Ovary (tissue), 9 donors: Measurements from ENCODE around the gene TSN. TPM values are rescaled to one million over a fixed set of nuclear protein-coding genes. Genes with fewer than 3 reads are reported as not detected.
A peak's percentile ranks its signal among the peaks of the same experiment; 100 is the strongest.

Experiments used
- DNase-seq, 5 donors: peaks; one replicate each; pipeline ENCODE4 v3.0.0-alpha.2; 2019 to 2020
- H3K27ac ChIP-seq, 2 donors: fragments of 200-600 bp; one replicate each; pipeline versions ENCODE4 v1.5.1 to v1.8.0; 2019 to 2022
- H3K27me3 ChIP-seq: fragments of 200-600 bp; one replicate; pipeline ENCODE4 v1.8.0; 2022
- H3K36me3 ChIP-seq: fragments of 200-600 bp; sonication (generic); one replicate; pipeline ENCODE4 v1.5.1; 2019
- H3K4me1 ChIP-seq: one replicate; pipeline ENCODE4 v1.8.1; 2013; ENCODE audit warnings: mild to moderate bottlenecking, moderate library complexity; ENCODE audit not compliant: insufficient read depth
- H3K4me3 ChIP-seq: fragments of 200-600 bp; sonication (generic); one replicate; pipeline ENCODE4 v1.5.1; 2017
- H3K9me3 ChIP-seq, 2 donors: fragments of 200-600 bp in 1 of 2; sonication (generic) in 1 of 2; one replicate each; pipeline versions ENCODE4 v1.5.1 to v1.8.1; 2013 to 2019; ENCODE audit warnings: mild to moderate bottlenecking in 1 of 2, moderate library complexity in 1 of 2
- EP300 ChIP-seq: sonication (generic); formaldehyde crosslinking; IDR thresholded peaks from one replicate; pipeline ENCODE4 v1.6.1; 2017; ENCODE audit warnings: antibody characterized with exemption
- POLR2A ChIP-seq: fragments of 450-650 bp; IDR thresholded peaks from one replicate; pipeline ENCODE4 v1.6.1; 2017; ENCODE audit warnings: antibody characterized with exemption, mild to moderate bottlenecking, moderate library complexity
- WGBS, 3 donors: extraction: QIAGEN DNeasy Blood & Tissue Kit in 1 of 3; methylation state at CpG; one replicate each; pipeline versions ENCODE4 v1.1.5 to v1.1.7; 2013 to 2017; 5-methylcytosine and 5-hydroxymethylcytosine counted together
- intact Hi-C, 4 donors: fragments of 100-400 bp; cut with DNase I; formaldehyde crosslinking; loops; one replicate each; pipeline versions ENCODE4 v1.11.0 to v1.15.1; 2022 to 2023
- polyA plus RNA-seq, 2 donors: library from polyadenylated mRNA; stranded (reverse); fragments of 200-250 nt in 1 of 2; fragments of 350-450 nt in 1 of 2; fragmentation: Illumina TruSeq in 1 of 2; extraction: RNeasy Lipid Tissue Mini Kit (QIAGEN cat#74804) in 1 of 2; gene quantifications; one replicate each; pipeline ENCODE4 v1.2.3, GENCODE V29; 2013 to 2014
- total RNA-seq, 7 donors: library from RNA; depleted of rRNA in 2 of 7; stranded (reverse); fragments of >200 nt in 2 of 7; fragmentation: NEBNext Ultra II Directional in 3 of 7; extraction: Animal tissue kit (Norgen Biotek cat#: 25700) in 3 of 7; gene quantifications; one replicate each; pipeline versions ENCODE4 v1.1.0 to v1.2.4, GENCODE V29; 2016 to 2023
- TF ChIP-seq, protein P1 (sequence below), 3 donors: fragments of 450-650 bp in 2 of 3; fragments of 200-600 bp in 1 of 3; IDR thresholded peaks; one replicate each; pipeline versions ENCODE4 v1.5.1 to v1.8.0; 2016 to 2022; ENCODE audit warnings: antibody characterized with exemption in 3 of 3, mild to moderate bottlenecking in 1 of 3
- donor health status: DM: no; HTN: no; CAD: no; lungs with moderate emphysema.
- donor health status: DM: no; HTN: no; CAD: no.
- donor health status: Bipolar disorder and iron deficiency.
- donor health status: DM: yes; HTN: yes; CAD: no.
- donor health status: DM: no; HTN: no; CAD: no.
- donor health status: DM: yes; HTN: yes; CAD: no.

The TSN gene
- total and polyA plus RNA-seq, 9 donors: 28.5 to 64.1 (median 51.8) TPM

GRCh38 chr2:121736462-121737336, 18.8 kb upstream of the TSN start, which contains the start of gene NIFK:
NIFK (minus strand) TSS chr2:121736875; CDS start chr2:121736850, 25 bp downstream.
- Histone ChIP-seq H3K36me3 (no peaks in the 10 kb centered on the region), H3K27me3 (no peaks in the 10 kb centered on the region), H3K4me1 (no peaks in the 10 kb centered on the region), H3K27ac (peak within 1 kb of the TSS in 1 of 2 donors; percentile 67), H3K9me3 (no peaks in the 10 kb centered on the region), H3K4me3 (peak within 1 kb of the TSS; percentile 61)
- TF ChIP-seq EP300 (no peak), POLR2A (peak; percentile 31)
- intact Hi-C loops: loop anchor here in 2 of 4 donors (10.0 kb wide), 2 partner anchors 92 to 952 kb away; partner anchors contain the start of gene CLASP1 (in 2 of the 2)
- 0% methylated on average over 61 to 93 of the region's 93 CpGs for WGBS, 3 donors
- DNase-seq: peak; percentile 98 to 99 (median 99)

GRCh38 chr2:121740973-121741372, 14.5 kb upstream of the TSN start:
- no peak overlapping the region for H3K4me3 ChIP-seq
- no peaks in the 10 kb centered on the region for H3K4me1 ChIP-seq
- DNase-seq: no peak
- no peak overlapping the region for H3K27ac ChIP-seq
- no peaks in the 10 kb centered on the region for H3K9me3 ChIP-seq
- H3K27me3 ChIP-seq: no peaks in the 10 kb centered on the region
- 75 to 79% (median 78%) methylated on average over 6 of the region's 6 CpGs for WGBS, 3 donors
- H3K36me3 ChIP-seq: no peaks in the 10 kb centered on the region
- TF ChIP-seq POLR2A (no peak), EP300 (no peak)
- TF ChIP-seq, protein P1, sequence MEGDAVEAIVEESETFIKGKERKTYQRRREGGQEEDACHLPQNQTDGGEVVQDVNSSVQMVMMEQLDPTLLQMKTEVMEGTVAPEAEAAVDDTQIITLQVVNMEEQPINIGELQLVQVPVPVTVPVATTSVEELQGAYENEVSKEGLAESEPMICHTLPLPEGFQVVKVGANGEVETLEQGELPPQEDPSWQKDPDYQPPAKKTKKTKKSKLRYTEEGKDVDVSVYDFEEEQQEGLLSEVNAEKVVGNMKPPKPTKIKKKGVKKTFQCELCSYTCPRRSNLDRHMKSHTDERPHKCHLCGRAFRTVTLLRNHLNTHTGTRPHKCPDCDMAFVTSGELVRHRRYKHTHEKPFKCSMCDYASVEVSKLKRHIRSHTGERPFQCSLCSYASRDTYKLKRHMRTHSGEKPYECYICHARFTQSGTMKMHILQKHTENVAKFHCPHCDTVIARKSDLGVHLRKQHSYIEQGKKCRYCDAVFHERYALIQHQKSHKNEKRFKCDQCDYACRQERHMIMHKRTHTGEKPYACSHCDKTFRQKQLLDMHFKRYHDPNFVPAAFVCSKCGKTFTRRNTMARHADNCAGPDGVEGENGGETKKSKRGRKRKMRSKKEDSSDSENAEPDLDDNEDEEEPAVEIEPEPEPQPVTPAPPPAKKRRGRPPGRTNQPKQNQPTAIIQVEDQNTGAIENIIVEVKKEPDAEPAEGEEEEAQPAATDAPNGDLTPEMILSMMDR (IDR thresholded peaks at IDR 0.05): no peak
- intact Hi-C loops: no loop called here

DNA sequence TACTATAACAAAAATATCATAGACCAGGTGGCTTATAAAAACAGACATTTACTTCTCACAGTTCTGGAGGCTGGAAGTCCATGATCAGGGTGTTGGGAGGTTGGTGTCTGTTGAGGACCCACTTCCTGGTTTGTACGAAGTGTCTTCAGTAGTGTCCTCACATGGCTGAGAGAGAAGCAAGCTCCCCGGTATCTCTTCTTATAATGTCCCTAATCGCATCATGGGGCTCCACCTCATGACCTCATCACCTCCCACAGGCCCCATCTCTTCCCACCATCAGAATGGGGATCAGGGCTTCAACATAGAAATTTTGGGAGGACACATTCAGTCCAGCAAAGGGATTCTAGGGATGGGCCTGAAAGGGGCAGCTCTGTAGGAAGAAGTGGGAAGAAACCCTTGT, 14.0 kb upstream of the TSN start:
- no peak for DNase-seq
- Histone ChIP-seq H3K4me3 (no peak overlapping the region), H3K4me1 (no peaks in the 10 kb centered on the region), H3K27me3 (no peaks in the 10 kb centered on the region), H3K9me3 (no peaks in the 10 kb centered on the region), H3K36me3 (no peaks in the 10 kb centered on the region), H3K27ac (no peak overlapping the region)
- 84 to 87% (median 85%) methylated on average over 3 of the region's 3 CpGs for WGBS, 3 donors
- intact Hi-C loops: no loop called here
- TF ChIP-seq POLR2A (no peak), EP300 (no peak)
- TF ChIP-seq, protein P1 (IDR thresholded peaks at IDR 0.05): no peak

DNA sequence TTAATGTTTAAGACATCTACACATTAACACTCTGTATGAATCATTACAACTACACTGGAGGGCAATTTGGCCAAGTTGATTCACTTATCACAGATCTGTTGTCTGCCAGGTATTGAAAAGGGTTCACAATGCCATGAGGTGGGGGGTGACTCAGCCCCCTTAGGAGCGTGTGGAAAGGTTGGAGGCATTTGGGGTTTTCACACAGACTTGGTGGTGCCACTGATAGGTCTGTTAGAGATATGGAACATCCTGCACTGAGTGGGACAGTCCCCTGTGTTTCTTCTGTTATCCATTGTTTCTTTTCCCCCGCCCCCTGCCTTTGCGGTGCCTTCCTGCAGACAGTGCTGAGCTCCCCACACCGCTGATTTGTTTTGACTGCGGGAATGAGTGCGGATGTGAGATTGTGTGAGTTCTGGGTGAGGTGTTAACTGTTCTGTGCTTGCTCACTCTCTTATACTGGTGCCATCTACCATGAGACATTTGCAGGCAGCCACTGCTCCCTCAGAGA, 9.3 kb upstream of the TSN start:
- Histone ChIP-seq H3K4me3 (no peak overlapping the region), H3K9me3 (no peaks in the 10 kb centered on the region), H3K27ac (no peak overlapping the region), H3K36me3 (no peaks in the 10 kb centered on the region), H3K4me1 (no peaks in the 10 kb centered on the region), H3K27me3 (no peaks in the 10 kb centered on the region)
- intact Hi-C loops: no loop called here
- DNase-seq: no peak
- no peak for TF ChIP-seq EP300
- TF ChIP-seq, protein P1 (IDR thresholded peaks at IDR 0.05): no peak
- no peak for TF ChIP-seq POLR2A
- 69 to 74% (median 71%) methylated on average over 6 of the region's 6 CpGs for WGBS, 3 donors

- Histone ChIP-seq H3K27me3 (no peaks in the 10 kb centered on the region), H3K27ac (no peak overlapping the region), H3K36me3 (no peaks in the 10 kb centered on the region), H3K4me3 (no peak overlapping the region), H3K4me1 (no peaks in the 10 kb centered on the region), H3K9me3 (no peaks in the 10 kb centered on the region)
- intact Hi-C loops: no loop called here
- no peak for TF ChIP-seq POLR2A
- TF ChIP-seq, protein P1 (IDR thresholded peaks at IDR 0.05): no peak
- no peak for TF ChIP-seq EP300
- 53 to 55% (median 55%) methylated on average over 4 of the region's 4 CpGs for WGBS, 3 donors
- DNase-seq: peak in 1 of 5 donors; percentile 45
These were observed 7.2 kb upstream of the TSN start for GRCh38 chr2:121748202-121748601.
